Keratinocyte (primary cell): Measurements from ENCODE around the gene FANK1. TPM values are rescaled to one million over a fixed set of nuclear protein-coding genes. Genes with fewer than 3 reads are reported as not detected.
"Not testable (repeated sequence)": the region's sequence is repeated elsewhere in the genome, so short reads cannot be mapped to it uniquely, and the experiment has no call there.

ENCODE experiments used
- DNase-seq: peaks from one replicate; pipeline ENCODE4 v3.0.0-alpha.2; 2011; ENCODE audit warnings: low read depth, missing footprints, low spot score
- FAIRE-seq: peaks from 2 replicates; lab custom pipeline; 2011; peaks lifted over from hg19 to GRCh38; lab: Jason Lieb, UNC
- H2AFZ ChIP-seq: 2 replicates; pipeline ENCODE4 v1.6.0; 2012; ENCODE audit warnings: low read length, control low read depth, inconsistent platforms; ENCODE audit not compliant: control insufficient read depth
- H3K27ac ChIP-seq: 2 replicates; pipeline ENCODE4 v1.5.1; 2011; ENCODE audit warnings: low read length; ENCODE audit not compliant: control insufficient read depth, insufficient read depth
- H3K27me3 ChIP-seq: 3 replicates; pipeline ENCODE4 v1.6.0; 2011; ENCODE audit warnings: low read length; ENCODE audit not compliant: control insufficient read depth, insufficient read depth; ENCODE audit errors: extremely low read depth
- H3K36me3 ChIP-seq, 2 experiments: 2 replicates in 1 of 2; 3 replicates in 1 of 2; pipeline ENCODE4 v1.5.1; 2011; ENCODE audit warnings: low read length in 2 of 2, mild to moderate bottlenecking in 1 of 2; ENCODE audit not compliant: control insufficient read depth in 2 of 2, insufficient read depth in 2 of 2; ENCODE audit errors: extremely low read depth in 1 of 2
- H3K4me1 ChIP-seq: 3 replicates; pipeline ENCODE4 v1.5.1; 2011; ENCODE audit warnings: low read length; ENCODE audit not compliant: control insufficient read depth, insufficient read depth; ENCODE audit errors: extremely low read depth
- H3K4me2 ChIP-seq: 3 replicates; pipeline ENCODE4 v1.6.0; 2011; ENCODE audit warnings: low read depth, low read length; ENCODE audit not compliant: control insufficient read depth, insufficient read depth; ENCODE audit errors: extremely low read depth
- H3K4me3 ChIP-seq, 3 experiments: fragments of 200-600 bp in 1 of 3; sonication (generic) in 1 of 3; 2 replicates in 2 of 3; 3 replicates in 1 of 3; pipeline ENCODE4 v1.5.1; 2011 to 2016; ENCODE audit warnings: low read length in 3 of 3, mild to moderate bottlenecking in 3 of 3, control low read depth in 2 of 3, inconsistent platforms in 1 of 3, low read depth in 1 of 3, mixed read lengths in 1 of 3, mixed run types in 1 of 3, moderate library complexity in 1 of 3; ENCODE audit not compliant: control insufficient read depth in 2 of 3, insufficient read depth in 2 of 3; ENCODE audit errors: extremely low read depth in 1 of 3
- H3K79me2 ChIP-seq: 2 replicates; pipeline ENCODE4 v1.6.0; 2012; ENCODE audit warnings: low read length; ENCODE audit not compliant: control insufficient read depth, insufficient read depth
- H3K9ac ChIP-seq: 3 replicates; pipeline ENCODE4 v1.6.0; 2011; ENCODE audit warnings: low read length; ENCODE audit not compliant: control insufficient read depth, insufficient read depth; ENCODE audit errors: extremely low read depth
- H3K9me1 ChIP-seq: 3 replicates; pipeline ENCODE4 v1.6.0; 2011; ENCODE audit warnings: low read length; ENCODE audit not compliant: control insufficient read depth, insufficient read depth; ENCODE audit errors: extremely low read depth
- H3K9me3 ChIP-seq: 2 replicates; pipeline ENCODE4 v1.5.1; 2012; ENCODE audit warnings: low read depth, low read length; ENCODE audit not compliant: control insufficient read depth
- H4K20me1 ChIP-seq: 3 replicates; pipeline ENCODE4 v1.6.0; 2011; ENCODE audit warnings: low read length; ENCODE audit not compliant: control insufficient read depth, insufficient read depth; ENCODE audit errors: extremely low read depth
- EZH2 ChIP-seq: IDR thresholded peaks from one replicate; pipeline ENCODE4 v1.6.1; 2012; ENCODE audit warnings: inconsistent platforms, mild to moderate bottlenecking, low read length, moderate library complexity
- dilution Hi-C: fragments of 300-500 bp; cut with MboI; formaldehyde crosslinking; loops from one replicate; pipeline ENCODE4 v1.7.0; 2020; ENCODE audit warnings: low sequenced_read_pairs; ENCODE audit not compliant: extremely low pct_ligation_motif_present
- polyA plus RNA-seq, 5 experiments: library from polyadenylated mRNA; depleted of rRNA in 3 of 5; stranded (reverse) in 3 of 5; stranded (forward) in 1 of 5; unstranded in 1 of 5; fragments of >200 nt; gene quantifications; 1 replicate in 1 of 5; 2 replicates in 3 of 5; 3 replicates in 1 of 5; pipeline versions ENCODE4 v1.2.1 to v1.2.3, GENCODE V29; 2011 to 2012; ENCODE audit warnings: missing spikeins in 2 of 5, low read depth in 1 of 5, low replicate concordance in 1 of 5
- TF ChIP-seq, protein P1 (sequence below), 3 experiments: IDR thresholded peaks in 1 of 3; conservative IDR thresholded peaks in 1 of 3; optimal IDR thresholded peaks in 1 of 3; 2 replicates in 2 of 3; 3 replicates in 1 of 3; pipeline versions ENCODE3 to v1.5.1; 2011; ENCODE audit warnings: low read length in 3 of 3, mild to moderate bottlenecking in 3 of 3, moderate library complexity in 2 of 3, control low read depth in 1 of 3, inconsistent platforms in 1 of 3; ENCODE audit not compliant: insufficient read depth in 2 of 3; ENCODE audit errors: extremely low read depth in 1 of 3

FANK1 gene
- polyA plus RNA-seq, 1 donor (not counting 4 experiments of a cell fraction or from before 2014, with no cell fraction given), result 13.4 TPM

DNA sequence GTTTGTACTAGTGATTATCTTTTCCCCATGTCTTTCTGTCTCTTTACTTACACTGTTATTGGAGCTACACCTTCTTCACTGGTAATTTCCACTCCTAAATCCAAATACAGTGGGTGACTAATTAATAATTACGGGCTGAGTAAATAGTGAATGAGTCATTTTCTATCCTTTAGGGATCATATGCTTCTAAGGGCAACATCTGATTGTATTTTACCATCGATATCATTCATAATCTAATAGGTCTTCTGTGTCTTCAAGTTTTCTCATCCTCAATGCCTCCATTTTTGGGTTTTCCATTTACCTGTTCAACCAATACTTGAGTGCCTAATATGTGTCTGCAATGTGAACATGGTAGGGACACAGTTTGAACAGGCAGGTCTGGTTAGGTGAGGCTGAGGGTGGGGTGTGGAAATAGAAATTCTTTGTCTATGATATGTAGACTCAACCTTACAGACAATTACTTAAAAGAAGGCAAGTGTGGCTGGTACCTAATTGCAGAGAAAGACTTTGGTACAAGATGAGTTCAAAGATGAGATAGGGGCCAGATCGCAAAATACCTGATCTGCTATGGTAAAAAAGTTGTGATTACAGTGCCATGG, 9.4 kb upstream of the FANK1 start:
- no peak overlapping the region for H2AFZ ChIP-seq
- no peak overlapping the region for H3K9ac ChIP-seq
- H3K79me2 ChIP-seq, result peaks cover 33% of the 10 kb centered on the region
- DNase-seq (no peak), FAIRE-seq (no peak)
- H3K4me1 ChIP-seq, result peaks cover 19% of the 10 kb centered on the region
- H3K27me3 ChIP-seq, result no peaks in the 10 kb centered on the region
- no peaks in the 10 kb centered on the region for H3K9me1 ChIP-seq
- H3K27ac ChIP-seq, result peak overlapping the region; percentile 56
- no peaks in the 10 kb centered on the region for H4K20me1 ChIP-seq
- H3K4me2 ChIP-seq, result peak overlapping the region; percentile 58
- peaks cover 6 to 10% of the 10 kb centered on the region in 2 experiments for H3K36me3 ChIP-seq
- dilution Hi-C loops, result no loop called here
- H3K4me3 ChIP-seq, result peak overlapping the region in 1 of 3 experiments; percentile 40
- no peak for TF ChIP-seq EZH2
- TF ChIP-seq, protein P1, sequence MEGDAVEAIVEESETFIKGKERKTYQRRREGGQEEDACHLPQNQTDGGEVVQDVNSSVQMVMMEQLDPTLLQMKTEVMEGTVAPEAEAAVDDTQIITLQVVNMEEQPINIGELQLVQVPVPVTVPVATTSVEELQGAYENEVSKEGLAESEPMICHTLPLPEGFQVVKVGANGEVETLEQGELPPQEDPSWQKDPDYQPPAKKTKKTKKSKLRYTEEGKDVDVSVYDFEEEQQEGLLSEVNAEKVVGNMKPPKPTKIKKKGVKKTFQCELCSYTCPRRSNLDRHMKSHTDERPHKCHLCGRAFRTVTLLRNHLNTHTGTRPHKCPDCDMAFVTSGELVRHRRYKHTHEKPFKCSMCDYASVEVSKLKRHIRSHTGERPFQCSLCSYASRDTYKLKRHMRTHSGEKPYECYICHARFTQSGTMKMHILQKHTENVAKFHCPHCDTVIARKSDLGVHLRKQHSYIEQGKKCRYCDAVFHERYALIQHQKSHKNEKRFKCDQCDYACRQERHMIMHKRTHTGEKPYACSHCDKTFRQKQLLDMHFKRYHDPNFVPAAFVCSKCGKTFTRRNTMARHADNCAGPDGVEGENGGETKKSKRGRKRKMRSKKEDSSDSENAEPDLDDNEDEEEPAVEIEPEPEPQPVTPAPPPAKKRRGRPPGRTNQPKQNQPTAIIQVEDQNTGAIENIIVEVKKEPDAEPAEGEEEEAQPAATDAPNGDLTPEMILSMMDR (optimal IDR thresholded peaks at IDR 0.05 in 1 of 3, IDR thresholded peaks at IDR 0.05 in 1 of 3, conservative IDR thresholded peaks at IDR 0.05 in 1 of 3; ENCODE audit: extremely low read depth in 1 of 3, insufficient read depth in 2 of 3, low read length in 3 of 3), result no peak
- no peaks in the 10 kb centered on the region for H3K9me3 ChIP-seq

GRCh38 chr10:125889441-125889840, 6.9 kb upstream of the FANK1 start:
- H3K9me3 ChIP-seq, dilution Hi-C loops, H4K20me1 ChIP-seq, FAIRE-seq, H3K27ac ChIP-seq, H3K27me3 ChIP-seq, H2AFZ ChIP-seq, H3K4me2 ChIP-seq, H3K4me3 ChIP-seq, DNase-seq, H3K36me3 ChIP-seq, H3K9me1 ChIP-seq, H3K9ac ChIP-seq: not testable (repeated sequence)
- Histone ChIP-seq H3K4me1 (peaks cover 20% of the 10 kb centered on the region), H3K79me2 (peaks cover 41% of the 10 kb centered on the region)

DNA sequence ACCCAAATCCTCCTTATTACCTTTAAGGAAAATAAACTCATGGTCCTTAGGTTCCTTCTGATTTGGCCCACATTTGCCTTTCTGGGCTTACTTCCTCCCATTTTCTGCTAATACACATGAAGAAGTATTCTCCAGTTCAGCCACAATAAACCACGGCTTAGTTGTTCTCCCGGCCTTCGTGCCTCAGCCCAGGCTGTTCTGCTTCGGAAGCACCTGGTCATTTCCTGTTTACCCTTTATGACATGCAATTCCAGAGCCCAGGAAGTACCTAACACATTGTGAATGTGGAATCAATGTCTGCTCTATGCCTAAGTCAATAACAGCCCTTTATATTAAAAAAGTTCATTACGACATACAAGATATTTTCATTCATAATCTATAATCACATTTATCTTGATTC, 4.0 kb upstream of the FANK1 start:
- FAIRE-seq, H3K4me2 ChIP-seq, DNase-seq: not testable (repeated sequence)

DNA sequence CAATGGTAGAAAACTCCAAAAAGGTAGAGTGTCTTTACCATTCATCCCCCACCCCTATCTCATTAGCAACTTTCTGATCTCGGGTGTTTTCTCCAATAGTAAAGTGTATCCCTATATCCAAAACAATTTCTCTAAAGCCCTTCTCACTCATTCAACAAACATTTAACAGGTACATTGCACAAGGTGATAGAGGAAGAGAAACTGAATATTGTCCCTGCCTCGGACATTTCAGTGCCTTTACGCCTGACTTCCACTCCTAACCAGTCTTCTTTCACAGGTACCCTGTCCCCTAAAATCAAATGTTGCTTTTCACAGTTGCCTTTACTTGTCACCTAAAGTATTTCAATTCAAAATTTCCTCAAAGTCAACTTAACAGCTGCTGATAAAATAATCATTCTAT, 2.2 kb upstream of the FANK1 start:
- H3K4me1 ChIP-seq, H2AFZ ChIP-seq, H3K9ac ChIP-seq, H3K4me3 ChIP-seq, H3K9me1 ChIP-seq, DNase-seq, H3K27ac ChIP-seq, H3K9me3 ChIP-seq, dilution Hi-C loops, FAIRE-seq, H3K36me3 ChIP-seq, H4K20me1 ChIP-seq, H3K27me3 ChIP-seq: not testable (repeated sequence)
- Histone ChIP-seq H3K79me2 (peaks cover 33% of the 10 kb centered on the region), H3K4me2 (peak overlapping the region; percentile 8)

More for the DNA sequence above, 4.0 kb upstream of the FANK1 start:
- H3K27me3 ChIP-seq, H4K20me1 ChIP-seq, H3K36me3 ChIP-seq, H3K9me1 ChIP-seq, H2AFZ ChIP-seq, H3K27ac ChIP-seq, H3K9me3 ChIP-seq, H3K4me3 ChIP-seq, H3K9ac ChIP-seq, dilution Hi-C loops: not testable (repeated sequence)
- Histone ChIP-seq H3K79me2 (peaks cover 34% of the 10 kb centered on the region), H3K4me1 (peaks cover 12% of the 10 kb centered on the region)
